Measurements from ENCODE around the gene SLC46A1.
A peak's percentile ranks its signal among the peaks of the same experiment; 100 is the strongest.

The SLC46A1 gene

DNA sequence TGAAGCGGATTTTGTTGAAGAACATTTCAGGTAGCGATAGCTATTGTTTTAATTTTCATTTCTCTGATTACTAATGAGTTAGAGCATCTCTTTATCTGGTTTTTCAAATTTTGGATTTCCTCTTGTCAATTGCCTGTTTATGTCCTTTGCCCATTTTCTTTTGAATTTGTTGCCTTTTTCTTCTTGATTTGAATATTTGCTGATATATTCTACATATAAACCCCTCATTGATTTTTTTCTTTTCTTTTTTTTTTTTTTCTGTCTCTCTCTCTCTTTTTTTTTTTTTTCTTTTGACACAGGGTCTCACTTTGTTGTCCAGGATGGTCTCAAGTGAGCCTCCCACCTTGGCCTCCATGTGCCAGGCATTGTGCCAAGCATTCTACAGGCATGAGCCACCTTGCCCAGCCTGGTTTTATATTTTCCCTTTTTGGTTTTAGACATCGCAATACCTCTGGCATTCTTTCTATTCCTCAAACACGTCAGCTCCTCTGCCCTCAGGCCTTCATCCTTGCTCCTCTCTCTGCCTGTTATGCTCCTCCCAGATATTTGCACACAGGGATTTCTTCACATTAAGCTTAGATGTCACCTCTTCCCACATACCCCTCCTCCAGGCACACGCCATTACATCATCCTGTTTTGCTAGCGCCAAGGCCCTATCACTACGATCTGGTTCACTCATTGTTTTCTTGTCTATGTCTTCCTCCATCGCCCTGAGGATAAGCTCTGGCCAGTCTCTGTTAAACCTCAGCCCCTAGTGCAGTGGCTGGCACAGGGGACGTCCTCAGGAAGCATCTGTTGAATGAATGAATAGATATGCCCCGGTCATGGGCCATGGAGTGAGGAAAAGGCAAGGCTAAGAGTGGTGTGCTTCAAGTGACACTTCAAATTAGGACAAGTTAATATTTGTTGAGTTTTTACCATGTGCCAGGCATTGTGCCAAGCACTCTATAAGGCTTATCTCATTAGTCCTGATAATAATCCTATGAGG, 25.9 kb downstream of the SLC46A1 start:
- DNase-seq, result no peak

DNA sequence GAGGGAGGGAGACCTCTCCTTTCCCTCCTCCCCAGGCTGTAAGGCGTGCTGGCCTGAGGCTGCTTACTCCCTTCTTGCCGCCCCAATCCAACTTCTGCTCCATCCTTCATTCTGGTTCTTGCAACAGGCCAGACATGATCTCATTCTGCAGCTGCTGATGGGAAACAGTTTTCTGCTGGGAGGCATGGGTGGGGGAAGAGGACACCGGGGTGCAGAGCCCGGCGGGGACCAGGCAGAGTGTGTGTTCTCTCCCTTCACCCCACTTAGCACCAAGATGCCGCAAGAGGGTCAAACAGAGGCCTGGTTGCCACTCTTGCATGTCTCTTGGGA, 33.1 kb downstream of the SLC46A1 start:
- DNase-seq, result no peak

DNA sequence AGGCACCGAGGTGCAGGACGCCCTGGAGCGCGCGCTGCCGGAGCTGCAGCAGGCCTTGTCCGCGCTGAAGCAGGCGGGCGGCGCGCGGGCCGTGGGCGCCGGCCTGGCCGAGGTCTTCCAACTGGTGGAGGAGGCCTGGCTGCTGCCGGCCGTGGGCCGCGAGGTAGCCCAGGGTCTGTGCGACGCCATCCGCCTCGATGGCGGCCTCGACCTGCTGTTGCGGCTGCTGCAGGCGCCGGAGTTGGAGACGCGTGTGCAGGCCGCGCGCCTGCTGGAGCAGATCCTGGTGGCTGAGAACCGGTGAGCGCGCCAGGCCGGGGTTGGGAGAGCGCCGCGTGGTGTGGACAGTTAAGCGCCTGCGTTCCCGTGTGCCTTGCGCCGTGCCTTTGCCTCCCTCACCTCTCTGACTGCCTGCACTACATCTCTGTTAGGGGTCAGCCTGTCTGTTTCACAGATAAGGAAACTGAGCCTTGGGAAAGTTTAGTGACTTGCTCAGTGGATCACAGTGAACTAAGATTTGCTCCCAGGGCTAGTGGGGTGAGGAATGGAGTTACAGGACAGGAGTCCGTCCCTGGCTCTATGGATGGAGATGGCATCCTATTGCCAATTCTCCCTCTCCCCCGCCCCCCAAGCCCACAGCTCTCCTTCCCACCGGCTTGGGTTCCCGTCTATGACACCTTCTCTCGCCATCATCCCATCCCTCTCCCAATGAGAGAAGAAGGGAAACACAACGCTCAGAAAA, 33.6 kb downstream of the SLC46A1 start:
- no peak for DNase-seq

DNA sequence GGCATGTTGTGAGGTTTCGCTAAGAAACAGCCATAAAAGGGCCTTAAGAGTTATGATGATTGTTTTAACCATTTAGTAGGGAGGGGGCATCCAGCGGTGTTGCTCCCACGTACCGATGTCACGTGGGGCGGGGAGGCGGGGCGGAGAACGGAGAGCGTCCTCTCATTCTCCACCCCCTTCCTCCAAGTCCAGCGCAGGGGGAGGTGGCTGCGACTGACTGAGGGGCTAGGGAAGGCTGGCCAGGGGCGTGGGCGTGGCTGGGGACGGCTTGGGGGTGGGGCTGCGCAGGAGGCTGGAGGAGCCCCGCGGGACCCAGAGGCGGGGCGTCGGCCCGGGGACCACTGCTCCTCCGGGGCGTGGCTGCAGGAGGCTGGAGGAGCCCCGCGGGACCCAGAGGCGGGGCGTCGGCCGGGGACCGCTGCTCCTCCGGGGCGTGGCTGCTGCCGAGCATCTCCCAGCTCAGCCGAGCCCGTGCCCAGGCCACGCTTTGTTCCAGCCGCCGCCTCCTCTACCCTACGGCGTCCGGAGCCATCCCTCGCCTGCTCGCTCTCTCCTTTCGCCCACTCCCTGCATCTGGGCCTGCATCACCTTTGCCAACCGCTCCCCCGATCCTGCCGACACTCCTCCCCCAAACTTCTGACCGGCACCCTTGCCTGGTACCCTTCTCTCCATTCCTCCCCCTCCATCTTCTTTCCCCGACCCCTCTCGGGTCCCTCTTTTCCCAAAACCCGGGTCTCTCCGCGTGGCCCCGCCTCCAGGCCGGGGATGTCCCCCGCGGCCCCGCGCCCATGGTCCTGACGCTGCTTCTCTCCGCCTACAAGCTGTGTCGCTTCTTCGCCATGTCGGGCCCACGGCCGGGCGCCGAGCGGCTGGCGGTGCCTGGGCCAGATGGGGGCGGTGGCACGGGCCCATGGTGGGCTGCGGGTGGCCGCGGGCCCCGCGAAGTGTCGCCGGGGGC, 34.5 kb downstream of the SLC46A1 start, which contains the start of gene SARM1:
Gene SARM1, plus strand, starts transcription at position 450 of the 958 bp plus-strand sequence. Its CDS starts 339 bp downstream, at position 789.
- peak; percentile 75 for DNase-seq

DNA sequence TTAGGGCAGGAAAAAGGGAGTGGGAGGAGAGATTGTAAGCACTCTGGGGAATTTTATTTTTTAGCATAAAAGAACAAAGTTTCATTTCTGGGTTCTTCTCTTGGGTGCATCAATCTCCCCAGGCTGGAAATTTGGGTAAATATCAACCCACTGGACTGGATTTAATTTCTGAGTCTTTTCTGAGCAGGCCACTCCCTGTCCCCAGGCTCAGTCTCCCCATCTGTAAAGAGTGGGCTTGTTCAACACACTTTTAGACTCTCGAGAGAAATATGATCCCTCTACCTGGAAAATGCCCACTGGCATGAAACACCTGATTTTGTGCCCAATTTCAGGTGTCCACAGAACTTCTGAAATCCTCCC, 35.3 kb downstream of the SLC46A1 start:
- no peak for DNase-seq

DNA sequence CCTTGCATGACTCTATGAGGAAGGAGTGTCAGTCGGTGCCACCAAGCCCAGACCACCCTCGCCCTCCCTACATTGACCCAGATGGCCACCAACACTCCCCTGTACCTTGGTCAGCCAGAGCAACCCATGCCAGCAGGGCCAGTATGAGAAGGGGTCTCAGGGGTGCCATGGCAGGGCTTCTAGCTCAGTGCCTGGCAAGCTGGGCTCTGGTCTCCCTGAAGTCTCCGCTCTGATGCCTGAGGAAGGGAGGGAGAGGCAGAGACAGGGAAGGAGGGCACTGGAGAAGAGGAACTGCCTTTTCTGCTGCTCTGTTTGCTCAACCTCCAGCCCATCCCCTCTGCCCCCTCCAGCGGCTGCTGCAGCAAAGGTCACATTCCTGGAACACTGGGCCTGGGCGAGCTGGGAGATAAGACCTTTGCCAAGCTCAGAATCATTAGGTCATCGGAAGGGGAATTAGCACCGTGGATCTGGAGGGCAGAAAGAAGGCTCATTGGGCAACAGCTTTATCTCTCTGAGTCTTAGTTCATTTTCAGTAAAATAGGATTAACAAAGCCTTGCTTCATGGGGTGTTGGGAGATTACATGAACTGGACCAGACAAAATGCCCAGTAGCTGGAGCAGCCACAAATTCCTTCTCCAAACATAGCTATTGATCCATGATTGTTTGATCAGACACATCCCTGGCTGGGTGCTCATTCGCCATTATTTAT, 35.8 kb downstream of the SLC46A1 start, which contains the start of gene VTN:
Gene VTN, minus strand, starts transcription at position 273 of the 709 bp plus-strand sequence. Its CDS starts 104 bp downstream, at position 169.
- no peak for DNase-seq

DNA sequence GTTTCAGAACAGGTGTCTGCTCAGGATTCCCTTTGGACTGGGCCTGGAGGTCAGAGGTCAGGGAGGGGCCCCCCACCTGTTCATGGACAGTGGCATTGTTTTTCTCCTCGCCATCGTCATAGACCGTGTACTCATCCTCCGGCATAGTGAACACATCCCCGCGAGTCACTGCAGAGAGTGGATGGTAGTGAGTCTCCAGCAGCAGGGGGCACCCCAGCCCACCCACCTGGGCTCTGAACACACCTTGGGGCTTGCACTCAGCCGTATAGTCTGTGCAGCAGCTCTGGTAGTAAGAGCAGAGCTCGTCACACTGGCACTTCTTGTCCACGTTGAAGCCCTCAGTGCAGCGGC, 36.4 kb downstream of the SLC46A1 start:
- DNase-seq, result no peak

DNA sequence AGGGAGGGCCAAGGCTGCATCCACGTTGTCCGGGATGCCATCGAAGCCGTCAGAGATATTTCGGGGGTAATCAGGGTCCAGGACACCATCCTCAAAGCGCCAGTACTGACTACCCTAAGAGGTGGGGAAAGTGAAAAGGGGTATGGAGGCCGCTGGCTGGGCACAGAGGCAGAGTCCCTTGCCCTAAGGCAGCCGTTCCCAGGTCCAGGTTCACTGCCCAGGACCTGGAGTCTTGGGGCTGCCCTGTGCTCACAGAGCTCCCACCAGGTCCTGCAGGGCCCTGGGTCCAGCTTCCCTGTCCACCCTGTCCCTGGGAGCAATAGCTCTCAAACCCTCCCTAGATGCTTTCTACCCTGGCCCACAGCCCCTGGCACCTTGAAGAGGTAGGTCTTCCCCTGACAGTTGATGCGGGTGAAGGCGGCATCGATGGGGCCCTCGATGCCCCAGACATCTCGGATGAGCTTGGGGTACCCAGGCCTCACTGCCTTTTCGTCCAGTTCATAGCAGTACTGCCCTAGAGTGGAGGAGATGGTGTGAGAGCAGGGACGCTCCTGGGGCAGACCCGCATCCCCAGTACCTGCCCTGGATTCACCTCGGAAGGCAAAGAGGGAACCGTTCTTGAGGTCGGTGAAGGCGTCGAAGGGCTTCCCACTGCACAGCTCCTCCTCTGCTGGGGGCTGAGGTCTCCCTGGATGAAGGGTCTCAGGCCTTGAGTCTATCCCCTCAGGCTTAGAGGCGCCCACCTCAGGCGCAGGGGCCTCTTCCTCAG, 36.9 kb downstream of the SLC46A1 start:
- DNase-seq, result no peak

DNA sequence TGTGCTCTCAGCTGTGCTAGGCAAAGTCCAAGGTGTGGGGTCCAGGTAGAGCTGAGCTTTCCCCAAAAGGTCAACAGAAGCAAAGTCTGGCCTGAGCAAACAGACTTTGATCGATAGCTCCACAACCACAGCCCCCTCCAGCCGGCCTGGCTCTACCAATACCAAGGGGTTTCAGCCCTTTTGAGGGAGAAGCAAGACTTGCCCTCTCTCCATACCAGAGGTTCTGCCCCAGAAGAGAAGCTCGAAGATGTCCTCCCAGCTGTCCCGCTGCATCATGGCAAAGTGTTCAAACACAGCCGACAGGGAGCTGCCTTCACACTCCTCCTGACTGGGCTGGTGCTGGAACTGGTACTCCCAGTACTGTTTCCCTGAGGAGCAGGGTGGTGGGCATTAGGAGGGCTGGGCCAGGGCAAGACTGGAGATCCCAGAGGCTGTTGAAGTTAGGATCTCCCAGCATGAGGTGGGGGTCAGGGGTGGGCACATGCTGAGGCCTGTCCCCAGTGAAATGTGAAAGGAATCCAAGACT, 37.6 kb downstream of the SLC46A1 start:
- DNase-seq, result no peak

DNA sequence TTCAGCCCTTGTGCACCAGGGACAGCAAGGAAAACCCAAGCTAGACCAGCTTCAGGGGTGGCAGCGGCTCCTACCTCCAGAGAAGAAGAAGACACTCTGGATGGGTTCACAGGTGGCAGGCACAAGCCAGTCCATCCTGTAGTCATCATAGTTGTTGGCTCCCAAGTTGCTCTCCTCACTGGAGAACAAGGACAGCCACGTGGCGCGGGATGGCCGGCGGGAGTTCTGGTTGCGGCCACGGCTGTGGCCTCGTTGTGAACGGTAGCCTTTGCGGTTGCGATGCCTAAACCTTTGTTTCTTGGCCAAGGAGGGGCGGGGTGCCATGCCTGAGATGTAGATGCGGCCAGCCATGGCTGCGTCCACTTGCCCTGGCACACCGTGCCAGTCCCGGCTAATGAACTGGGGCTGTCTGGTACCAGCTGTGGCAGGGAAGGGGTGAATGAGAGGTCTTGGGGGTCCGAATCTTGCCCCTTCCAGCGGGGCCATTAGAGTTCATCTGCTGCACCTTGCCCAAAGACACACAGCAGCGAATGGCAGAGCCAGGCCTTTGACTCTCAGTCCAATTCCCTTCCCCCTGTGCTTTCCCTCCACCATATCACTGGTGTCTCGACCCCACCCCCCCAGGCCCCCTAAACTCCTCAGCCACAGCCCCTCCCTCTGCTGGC, 38.2 kb downstream of the SLC46A1 start:
- DNase-seq, result no peak

DNA sequence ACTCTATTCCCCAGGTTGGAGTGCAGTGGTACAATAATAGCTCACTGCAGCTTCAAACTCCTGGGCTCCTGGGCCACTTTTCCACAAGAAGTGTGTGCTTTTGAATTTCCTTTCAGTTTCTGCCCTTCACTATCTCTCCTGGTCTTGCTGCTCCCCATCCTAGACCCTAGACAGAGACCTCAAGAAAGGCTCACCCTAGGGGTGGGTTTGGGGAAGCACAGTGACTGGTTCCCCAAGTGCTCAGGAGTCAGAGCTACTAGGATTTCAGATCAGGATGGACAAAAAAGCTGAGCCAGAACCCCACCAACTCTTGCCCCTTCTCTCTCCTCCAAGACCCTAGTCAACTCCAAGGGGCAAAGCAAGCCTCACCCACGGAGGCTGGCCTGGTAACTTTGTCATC, 39.4 kb downstream of the SLC46A1 start:
- DNase-seq, result no peak

DNA sequence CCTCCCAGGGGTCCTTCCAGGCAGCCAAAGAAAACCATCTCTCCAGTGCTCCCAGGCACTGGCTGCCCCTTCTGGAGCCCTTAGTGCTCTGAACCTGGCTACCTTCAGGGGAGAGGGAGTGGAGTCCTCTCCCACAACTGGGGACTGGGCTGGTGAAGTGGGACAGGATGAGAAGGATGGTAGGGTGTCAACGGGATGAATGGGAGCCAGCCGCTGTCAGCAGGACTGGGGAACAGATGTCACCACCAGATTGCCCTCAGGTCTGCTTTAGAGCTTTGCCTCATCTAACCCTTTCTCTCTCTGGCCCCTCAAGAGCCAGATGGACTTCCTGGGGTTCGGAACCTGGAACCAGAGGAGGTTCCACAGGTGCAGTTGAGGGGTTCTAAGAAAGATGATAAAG, 40.5 kb downstream of the SLC46A1 start:
- DNase-seq, result no peak

DNA sequence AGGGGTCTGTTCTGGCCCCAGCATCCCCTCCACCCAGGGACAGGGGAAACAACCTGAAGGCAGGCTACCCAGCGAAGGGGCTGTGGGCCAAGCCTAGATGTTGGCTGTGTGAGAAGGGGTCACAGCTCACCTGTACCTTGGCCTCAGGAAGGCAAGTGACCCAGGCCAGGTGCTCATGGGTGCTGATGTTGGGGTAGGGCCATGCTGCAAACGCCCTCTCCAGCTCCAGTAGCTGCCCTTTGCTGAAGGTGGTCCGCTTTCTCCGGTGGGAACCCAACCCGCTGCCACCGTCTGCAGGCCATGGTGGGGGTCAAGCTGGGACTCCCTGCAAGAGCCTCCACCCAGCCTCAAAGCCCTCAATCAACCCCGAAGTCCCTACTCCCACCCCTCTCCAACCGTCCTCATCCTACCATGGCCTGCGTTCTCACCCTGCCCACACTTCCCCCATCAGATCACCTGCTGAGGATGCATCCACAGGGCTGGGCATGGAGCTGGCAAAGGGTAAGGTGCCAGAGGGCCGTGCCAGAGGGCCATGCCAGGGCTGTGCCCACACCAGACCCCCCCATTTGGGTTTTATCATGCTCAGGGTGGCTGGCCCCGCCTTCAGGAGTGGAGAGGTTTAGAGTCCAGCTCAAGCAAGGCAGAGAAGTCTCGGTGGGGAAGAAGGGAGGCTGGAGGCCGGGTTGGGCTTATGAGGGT, 41.2 kb downstream of the SLC46A1 start, which contains the start of gene SEBOX:
Gene SEBOX, minus strand, starts transcription at position 535 of the 699 bp plus-strand sequence. Its CDS starts 48 bp downstream, at position 487.
- DNase-seq, result no peak

DNA sequence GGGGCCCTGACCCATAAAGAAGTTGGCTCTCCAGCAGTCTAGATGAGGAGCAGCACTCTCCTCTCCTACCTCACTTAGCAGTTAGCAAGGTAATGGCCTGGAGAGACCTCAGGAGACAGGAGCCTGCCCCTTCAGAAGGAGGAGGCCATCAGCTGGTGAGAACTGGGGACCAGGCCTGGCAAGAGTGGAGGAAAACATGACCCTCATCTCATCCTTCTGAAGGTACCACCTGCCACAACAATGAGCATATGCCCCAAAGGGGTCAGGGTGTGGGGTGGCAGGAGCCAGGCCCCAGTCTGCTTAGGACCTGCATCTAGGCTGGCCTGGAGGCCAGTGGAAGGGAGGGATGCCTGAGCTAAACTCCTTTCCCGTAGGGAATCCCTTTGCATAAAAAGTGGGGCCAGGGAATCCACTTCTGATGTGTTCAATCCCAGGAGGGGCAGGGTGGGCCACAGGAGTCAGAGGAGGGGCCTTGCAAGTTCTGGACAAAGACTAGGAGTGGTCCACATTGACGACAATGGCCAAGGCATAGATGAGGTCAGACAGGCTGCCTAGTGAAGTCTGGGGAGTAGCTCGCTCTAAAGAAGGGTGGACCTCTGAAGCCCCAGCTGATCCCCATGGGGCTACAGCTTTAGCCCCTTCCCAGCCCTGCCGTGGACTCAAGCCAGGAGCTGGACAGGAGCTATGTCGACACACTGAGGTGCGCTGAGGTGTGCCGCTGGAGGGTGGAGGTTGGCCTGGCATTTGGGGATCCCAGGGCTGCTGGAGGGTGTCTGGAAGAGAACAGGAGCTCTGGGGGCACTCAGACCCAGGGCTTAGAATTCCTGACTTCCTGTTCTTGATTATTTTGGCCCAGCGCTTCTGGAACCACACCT, 42.0 kb downstream of the SLC46A1 start:
- DNase-seq, result no peak

DNA sequence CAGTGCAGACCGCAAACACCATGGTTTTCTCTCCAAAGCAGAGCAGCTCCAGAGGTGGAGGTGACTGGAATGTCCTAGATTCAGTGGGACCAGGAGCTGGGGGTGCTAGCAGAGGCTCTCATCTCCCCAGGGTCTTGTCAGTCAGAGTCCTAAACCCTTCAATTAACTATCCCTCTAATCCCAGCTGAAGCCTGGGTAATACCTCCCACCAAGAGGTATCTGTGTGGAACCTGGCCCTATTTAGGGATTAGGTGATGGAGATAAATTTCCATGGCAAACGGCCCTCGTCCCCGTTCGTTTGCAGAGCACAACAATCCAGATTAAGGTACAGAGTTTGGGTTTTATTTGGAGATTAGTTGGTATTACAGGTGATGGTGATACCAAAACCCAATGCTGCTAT, 42.8 kb downstream of the SLC46A1 start:
- no peak for DNase-seq

DNA sequence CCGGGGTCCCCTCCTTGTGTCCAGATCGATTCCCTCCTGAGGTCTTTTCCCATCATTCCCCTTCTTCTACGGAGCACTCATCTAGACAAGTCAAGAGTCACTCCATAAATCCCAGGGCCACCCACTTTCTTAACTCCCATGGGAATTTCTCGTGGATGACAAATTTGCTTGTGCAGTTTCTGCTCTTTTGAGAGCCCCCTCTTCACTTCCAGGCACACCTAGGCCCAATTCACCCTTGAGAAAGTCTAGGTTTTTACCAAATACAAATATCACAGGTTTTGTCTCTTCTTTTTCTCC, 48.2 kb downstream of the SLC46A1 start:
- no peak for DNase-seq

DNA sequence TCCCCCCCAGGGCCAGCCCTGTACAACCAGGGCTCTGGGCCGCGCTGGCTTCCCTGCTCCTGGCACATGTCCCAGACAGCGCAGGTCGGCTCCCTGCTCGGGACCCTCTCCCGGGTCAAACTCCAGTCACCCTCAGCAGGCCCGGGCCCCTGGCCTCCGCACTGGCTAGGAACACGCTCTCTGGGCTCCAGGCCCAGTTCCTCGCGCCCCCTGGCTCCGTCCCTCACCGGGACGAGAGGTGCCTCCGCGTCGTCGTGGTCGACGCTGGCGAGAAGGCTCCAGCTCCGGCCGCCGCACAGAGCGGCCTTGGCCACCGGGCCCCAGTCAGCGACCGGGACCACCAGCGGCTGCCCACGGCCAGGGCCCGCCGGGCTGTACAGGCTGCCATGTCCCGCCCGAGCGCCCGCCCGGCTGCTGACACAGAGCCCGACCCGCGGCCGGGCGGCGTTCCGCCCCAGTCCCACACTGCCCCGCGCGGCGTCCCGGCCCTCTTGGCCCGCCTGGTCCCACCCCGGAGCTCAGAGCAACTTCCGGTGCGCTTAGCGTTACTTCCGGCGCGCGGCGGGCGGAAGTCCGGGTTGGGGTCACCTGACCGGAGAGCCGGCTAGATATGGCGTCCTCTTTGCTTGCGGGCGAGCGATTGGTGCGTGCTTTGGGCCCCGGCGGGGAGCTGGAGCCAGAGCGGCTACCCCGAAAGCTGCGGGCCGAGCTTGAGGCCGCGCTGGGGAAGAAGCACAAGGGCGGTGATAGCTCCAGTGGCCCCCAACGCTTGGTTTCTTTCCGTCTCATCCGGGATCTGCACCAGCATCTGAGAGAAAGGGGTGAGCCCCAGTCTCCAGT, 48.7 kb downstream of the SLC46A1 start, which contains the start of gene POLDIP2:
Gene POLDIP2, minus strand, starts transcription at position 467 of the 840 bp plus-strand sequence. Its CDS starts 79 bp downstream, at position 388.
- DNase-seq, result peak; percentile 83

DNA sequence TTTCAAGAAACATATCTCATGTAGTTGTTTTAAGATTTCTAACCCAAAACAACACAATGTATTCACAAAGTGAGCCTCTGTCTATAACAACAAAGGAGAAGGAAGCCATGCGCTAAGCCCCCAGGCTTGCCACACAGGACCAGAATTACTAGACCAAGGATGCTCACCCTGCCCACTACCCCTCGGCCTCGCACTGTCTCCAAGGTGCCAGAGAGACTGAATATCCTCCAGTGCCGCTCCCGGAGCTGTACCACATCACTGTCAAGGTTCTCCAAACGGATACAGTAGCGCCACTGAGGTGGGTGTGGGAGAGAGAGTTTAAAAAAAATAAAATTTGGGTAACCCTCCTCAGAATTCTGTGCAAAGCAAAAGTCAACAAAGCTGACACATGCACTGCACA, 55.7 kb downstream of the SLC46A1 start:
- DNase-seq, result no peak
